IMR-90 (cell line): ENCODE measurements around the gene PHF20. TPM values are rescaled to one million over a fixed set of nuclear protein-coding genes. Genes with fewer than 3 reads are reported as not detected.

Source experiments
- ATAC-seq: fragments of 200-7000 bp; cut with Tn5 transposase; 2 replicates; pipeline ENCODE4 v1.9.1; 2020; ENCODE audit warnings: low read depth, mild to moderate bottlenecking, moderate library complexity
- BruUV-seq: library from RNA; stranded (reverse); fragments of 400-500 nt; replicated peaks from 2 replicates; lab custom pipeline; 2021; lab: Mats Ljungman, UMichigan
- CTCF ChIA-PET: fragments of 300-600 bp; formaldehyde crosslinking; extraction: SDS; loops from one replicate; lab custom pipeline; 2021; ENCODE audit warnings: antibody characterized with exemption; lab: Yijun Ruan, JAX
- POLR2A ChIA-PET: fragments of 300-600 bp; sonication (Branson Sonifier 250); formaldehyde crosslinking; loops from one replicate; lab custom pipeline; 2022; ENCODE audit warnings: antibody characterized with exemption; ENCODE audit not compliant: unreplicated experiment; lab: Charles Lee
- DNase-seq: peaks from one replicate; pipeline ENCODE4 v3.0.0; 2013
- H2AFZ ChIP-seq: replicated peaks from 2 replicates; pipeline ENCODE3; 2013; ENCODE audit warnings: low read length, mild to moderate bottlenecking; ENCODE audit not compliant: poor library complexity
- H2AK5ac ChIP-seq: 2 replicates; pipeline ENCODE4 v1.6.1; 2013; ENCODE audit warnings: low read depth, low read length, inconsistent platforms
- H2AK9ac ChIP-seq: replicated peaks from 2 replicates; pipeline ENCODE3; 2013; ENCODE audit warnings: mild to moderate bottlenecking, low read depth, low read length, moderate library complexity; ENCODE audit not compliant: poor library complexity
- H2BK120ac ChIP-seq: 2 replicates; pipeline ENCODE4 v1.6.1; 2013; ENCODE audit warnings: low read depth, low read length, inconsistent platforms
- H2BK15ac ChIP-seq: 3 replicates; pipeline ENCODE4 v1.6.1; 2013; ENCODE audit warnings: low read depth, low read length, inconsistent platforms
- H2BK20ac ChIP-seq: 2 replicates; pipeline ENCODE4 v1.6.1; 2013; ENCODE audit warnings: low read depth, mild to moderate bottlenecking, inconsistent platforms, low read length, moderate library complexity
- H2BK5ac ChIP-seq: 2 replicates; pipeline ENCODE4 v1.6.1; 2013; ENCODE audit warnings: mild to moderate bottlenecking, low read depth, low read length, inconsistent platforms; ENCODE audit not compliant: poor library complexity, severe bottlenecking
- H3K14ac ChIP-seq: replicated peaks from 2 replicates; pipeline ENCODE4 v1.6.1; 2013; ENCODE audit warnings: low read depth, low read length, inconsistent platforms
- H3K18ac ChIP-seq: 2 replicates; pipeline ENCODE4 v1.6.1; 2013; ENCODE audit warnings: low read depth, low read length, control low read depth
- H3K23ac ChIP-seq: 2 replicates; pipeline ENCODE4 v1.6.1; 2013; ENCODE audit warnings: low read depth, low read length, inconsistent platforms
- H3K27ac ChIP-seq: 2 replicates; pipeline ENCODE4 v1.5.1; 2013; ENCODE audit warnings: mild to moderate bottlenecking, control low read depth, low read length; ENCODE audit not compliant: insufficient read depth
- H3K27me3 ChIP-seq: 2 replicates; pipeline ENCODE4 v1.6.1; 2013; ENCODE audit warnings: low read length; ENCODE audit not compliant: control insufficient read depth, insufficient read depth
- H3K36me3 ChIP-seq: 2 replicates; pipeline ENCODE4 v1.6.1; 2013; ENCODE audit warnings: low read length, mixed read lengths; ENCODE audit not compliant: control insufficient read depth, insufficient read depth
- H3K4ac ChIP-seq: 2 replicates; pipeline ENCODE4 v1.6.1; 2013; ENCODE audit warnings: low read depth, low read length, inconsistent platforms
- H3K4me1 ChIP-seq: 2 replicates; pipeline ENCODE4 v1.6.1; 2013; ENCODE audit warnings: low read length, mixed read lengths; ENCODE audit not compliant: control insufficient read depth, insufficient read depth
- H3K4me2 ChIP-seq: 2 replicates; pipeline ENCODE4 v1.6.1; 2013; ENCODE audit warnings: low read depth, mild to moderate bottlenecking, control low read depth, low read length, moderate library complexity
- H3K4me3 ChIP-seq: 2 replicates; pipeline ENCODE4 v1.5.1; 2013; ENCODE audit warnings: low read depth, mild to moderate bottlenecking, control low read depth, low read length, moderate library complexity; ENCODE audit not compliant: insufficient read depth
- H3K56ac ChIP-seq: 2 replicates; pipeline ENCODE4 v1.6.1; 2013; ENCODE audit warnings: low read length, inconsistent platforms; ENCODE audit not compliant: insufficient read depth; ENCODE audit errors: extremely low read depth
- H3K79me1 ChIP-seq, 2 experiments: 2 replicates each; pipeline ENCODE4 v1.6.1; 2013; ENCODE audit warnings: low read length in 2 of 2, inconsistent platforms in 1 of 2, low read depth in 1 of 2
- H3K9ac ChIP-seq: 2 replicates; pipeline ENCODE4 v1.6.1; 2013; ENCODE audit warnings: low read depth, low read length, control low read depth
- H3K9me1 ChIP-seq: 2 replicates; pipeline ENCODE4 v1.6.1; 2013; ENCODE audit warnings: low read length, inconsistent platforms; ENCODE audit not compliant: insufficient read depth
- H3K9me3 ChIP-seq: 2 replicates; pipeline ENCODE4 v1.6.1; 2013; ENCODE audit warnings: low read length; ENCODE audit not compliant: control insufficient read depth, insufficient read depth
- H4K20me1 ChIP-seq: 2 replicates; pipeline ENCODE4 v1.6.1; 2013; ENCODE audit warnings: low read length, inconsistent platforms; ENCODE audit not compliant: insufficient read depth
- H4K5ac ChIP-seq: 2 replicates; pipeline ENCODE4 v1.6.1; 2013; ENCODE audit warnings: mild to moderate bottlenecking, low read depth, low read length, control low read depth
- H4K8ac ChIP-seq, 2 experiments: 2 replicates each; pipeline ENCODE4 v1.6.1; 2013; ENCODE audit warnings: low read depth in 2 of 2, low read length in 2 of 2, control low read depth in 1 of 2, inconsistent platforms in 1 of 2
- H4K91ac ChIP-seq: 2 replicates; pipeline ENCODE4 v1.6.1; 2013; ENCODE audit warnings: low read depth, low read length, inconsistent platforms; ENCODE audit not compliant: insufficient read depth
- FOS ChIP-seq: fragments of 150-350 bp; IDR thresholded peaks from 2 replicates; pipeline ENCODE4 v1.6.1; 2016; ENCODE audit warnings: low read depth, low read length
- MAFK ChIP-seq: IDR thresholded peaks from 2 replicates; pipeline ENCODE4 v1.6.1; 2012; ENCODE audit warnings: low read depth, low read length, improper control_type of control experiment
- WGBS, 2 experiments: methylation state at CpG; one replicate each; pipeline versions ENCODE4 v1.1.5 to v1.1.7; 2013; ENCODE audit warnings: missing lambda C conversion rate in 2 of 2; ENCODE audit not compliant: insufficient read length in 1 of 2; ENCODE audit errors: extremely low coverage in 2 of 2; 5-methylcytosine and 5-hydroxymethylcytosine counted together
- dilution Hi-C: fragments of 300-500 bp; cut with HindIII; formaldehyde crosslinking; loops from one replicate; pipeline ENCODE4 v1.14.3; 2018; ENCODE audit warnings: low sequenced_read_pairs; ENCODE audit not compliant: unreplicated experiment
- in situ Hi-C: fragments of 300-500 bp; cut with MboI; formaldehyde crosslinking; loops from 3 replicates; pipeline ENCODE4 v1.14.3; 2019; ENCODE audit warnings: low sequenced_read_pairs, inconsistent platforms, mixed read lengths
- intact Hi-C: fragments of 100-400 bp; cut with micrococcal nuclease; formaldehyde crosslinking; loops from 2 replicates; pipeline ENCODE4 v1.10.0; 2022
- polyA plus RNA-seq, 3 experiments: library from polyadenylated mRNA; depleted of rRNA; stranded (reverse); fragments of >200 nt; gene quantifications; 2 replicates each; pipeline ENCODE4 v1.2.3, GENCODE V29; 2012; ENCODE audit warnings: low replicate concordance in 1 of 3
- total RNA-seq: library from RNA; depleted of rRNA; stranded (reverse); fragments of >200 nt; gene quantifications from 2 replicates; pipeline ENCODE4 v1.2.3, GENCODE V29; 2012
- TF ChIP-seq, protein P1 (sequence below): fragments of 150-350 bp; IDR thresholded peaks from 2 replicates; pipeline ENCODE4 v1.6.1; 2016; ENCODE audit warnings: low read depth, mild to moderate bottlenecking, low read length, moderate library complexity, borderline replicate concordance

The PHF20 gene
- total and polyA plus RNA-seq, 2 of the 4 experiments (the other 2 are of a cell fraction), result 22.0 to 22.5 TPM

- 22% methylated on average over 1 of the region's 2 CpGs; no CpG with 5 or more reads in 1 of the 2 experiments for WGBS, 2 experiments
- ChIA-PET POLR2A (no interaction called here), CTCF (no interaction called here)
- H3K4me1 ChIP-seq, result peaks cover 3% of the 10 kb centered on the region; the same call in 1 of the 2 replicates
- H3K36me3 ChIP-seq, result no peaks in the 10 kb centered on the region
- DNase-seq (no peak), ATAC-seq (no peak)
- H3K79me1 ChIP-seq, result no peaks in the 10 kb centered on the region
- H2AK9ac ChIP-seq, result no peak overlapping the region
- H3K9ac ChIP-seq, result no peak overlapping the region
- H4K20me1 ChIP-seq, result no peaks in the 10 kb centered on the region
- no peak overlapping the region for H3K4ac ChIP-seq
- peaks cover 4% of the 10 kb centered on the region for H3K9me1 ChIP-seq
- H3K4me3 ChIP-seq, result no peak overlapping the region
- no peak overlapping the region for H2BK15ac ChIP-seq
- H2BK5ac ChIP-seq, result no peak overlapping the region
- no peak overlapping the region for H3K4me2 ChIP-seq
- H2BK20ac ChIP-seq, result no peak overlapping the region
- no peak overlapping the region for H2BK120ac ChIP-seq
- H3K27me3 ChIP-seq, result peaks cover 17% of the 10 kb centered on the region
- H3K9me3 ChIP-seq, result no peaks in the 10 kb centered on the region
- no peak overlapping the region for H3K14ac ChIP-seq
- no peak overlapping the region for H2AFZ ChIP-seq
- no peak overlapping the region for H3K23ac ChIP-seq
- no peak overlapping the region for H4K5ac ChIP-seq
- intact Hi-C loops (loop anchor here (5.0 kb wide), 1 partner anchor 72 kb away; no protein-coding TSS in a partner anchor), dilution Hi-C loops (no loop called here), in situ Hi-C loops (loop anchor here (25.0 kb wide), 1 partner anchor 387 kb away; no protein-coding TSS in a partner anchor)
- BruUV-seq, result no TSS peak
- H3K27ac ChIP-seq, result no peak overlapping the region
- TF ChIP-seq MAFK (peak; percentile 75), FOS (no peak)
- TF ChIP-seq, protein P1, sequence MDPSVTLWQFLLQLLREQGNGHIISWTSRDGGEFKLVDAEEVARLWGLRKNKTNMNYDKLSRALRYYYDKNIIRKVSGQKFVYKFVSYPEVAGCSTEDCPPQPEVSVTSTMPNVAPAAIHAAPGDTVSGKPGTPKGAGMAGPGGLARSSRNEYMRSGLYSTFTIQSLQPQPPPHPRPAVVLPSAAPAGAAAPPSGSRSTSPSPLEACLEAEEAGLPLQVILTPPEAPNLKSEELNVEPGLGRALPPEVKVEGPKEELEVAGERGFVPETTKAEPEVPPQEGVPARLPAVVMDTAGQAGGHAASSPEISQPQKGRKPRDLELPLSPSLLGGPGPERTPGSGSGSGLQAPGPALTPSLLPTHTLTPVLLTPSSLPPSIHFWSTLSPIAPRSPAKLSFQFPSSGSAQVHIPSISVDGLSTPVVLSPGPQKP, result no peak
- no peak overlapping the region for H4K8ac ChIP-seq
- no peak overlapping the region for H2AK5ac ChIP-seq
- no peak overlapping the region for H3K18ac ChIP-seq
- H3K56ac ChIP-seq, result no peak overlapping the region
- no peak overlapping the region for H4K91ac ChIP-seq
Measured at GRCh38 chr20:35750611-35751010, 21.2 kb upstream of the PHF20 start.
